Adrenal gland (tissue), 12 donors: ENCODE data around the gene G6PD. TPM values are rescaled to one million over a fixed set of nuclear protein-coding genes. Genes with fewer than 3 reads are reported as not detected.
"Not testable (repeated sequence)": the region's sequence is repeated elsewhere in the genome, so short reads cannot be mapped to it uniquely, and the experiment has no call there.

Experiments used
- DNase-seq, 7 donors: peaks; one replicate each; pipeline ENCODE4 v3.0.0-alpha.2; 2019 to 2020
- H3K27ac ChIP-seq, 5 donors: fragments of 200-600 bp; sonication (generic) in 4 of 5; 1 replicate in 3 of 5; 2 replicates in 2 of 5; pipeline versions ENCODE4 v1.5.1 to v1.8.0; 2016 to 2020; ENCODE audit warnings: mild to moderate bottlenecking in 1 of 5
- H3K27me3 ChIP-seq: fragments of 200-600 bp; 2 replicates; pipeline ENCODE4 v1.8.0; 2021
- H3K36me3 ChIP-seq, 2 donors: fragments of 200-600 bp; replicated peaks in 1 of 2; 1 replicate in 1 of 2; 2 replicates in 1 of 2; pipeline versions ENCODE4 v1.5.1 to v1.8.0; 2018 to 2022
- H3K4me1 ChIP-seq, 2 donors: fragments of 200-600 bp; replicated peaks in 1 of 2; 1 replicate in 1 of 2; 2 replicates in 1 of 2; pipeline versions ENCODE4 v1.5.1 to v1.8.0; 2018 to 2021
- H3K4me3 ChIP-seq, 4 donors: fragments of 200-600 bp; sonication (generic) in 3 of 4; one replicate each; pipeline ENCODE4 v1.5.1; 2016 to 2018
- H3K9me3 ChIP-seq, 3 donors: fragments of 200-600 bp; sonication (generic) in 1 of 3; replicated peaks in 1 of 3; 1 replicate in 2 of 3; 2 replicates in 1 of 3; pipeline versions ENCODE4 v1.5.1 to v1.8.0; 2016 to 2021
- POLR2A ChIP-seq, 2 donors: fragments of 450-650 bp; IDR thresholded peaks; one replicate each; pipeline ENCODE4 v1.6.1; 2017; ENCODE audit warnings: antibody characterized with exemption in 2 of 2, mild to moderate bottlenecking in 2 of 2, moderate library complexity in 1 of 2
- WGBS, 4 donors: extraction: QIAGEN DNeasy Blood & Tissue Kit in 2 of 4; methylation state at CpG; one replicate each; pipeline versions ENCODE4 v1.1.5 to v1.1.7; 2013 to 2017; 5-methylcytosine and 5-hydroxymethylcytosine counted together
- intact Hi-C, 2 donors: fragments of 100-400 bp; cut with DNase I; formaldehyde crosslinking; loops; one replicate each; pipeline versions ENCODE4 v1.14.1 to v1.15.0; 2022 to 2023
- polyA plus RNA-seq, 3 donors: library from polyadenylated mRNA; stranded (reverse); fragments of 200-250 nt in 2 of 3; fragments of 350-450 nt in 1 of 3; fragmentation: Illumina TruSeq in 1 of 3; extraction: RNeasy Lipid Tissue Mini Kit (QIAGEN cat#74804) in 1 of 3; gene quantifications; one replicate each; pipeline ENCODE4 v1.2.3, GENCODE V29; 2013 to 2014
- total RNA-seq, 9 donors: library from RNA; depleted of rRNA in 4 of 9; stranded (reverse); fragments of >200 nt in 4 of 9; fragments of 120-200 nt in 1 of 9; fragmentation: NEBNext Ultra II Directional in 1 of 9; extraction: Animal tissue kit (Norgen Biotek cat#: 25700) in 1 of 9; gene quantifications; one replicate each; pipeline versions ENCODE4 v1.1.0 to v1.2.4, GENCODE V29; 2013 to 2023
- TF ChIP-seq, protein P1 (sequence below), 6 experiments: fragments of 450-650 bp in 4 of 6; fragments of 200-600 bp in 2 of 6; sonication (generic) in 1 of 6; IDR thresholded peaks; 1 replicate in 5 of 6; 2 replicates in 1 of 6; pipeline versions ENCODE4 v1.5.1 to v1.8.0; 2016 to 2021; ENCODE audit warnings: antibody characterized with exemption in 6 of 6, mild to moderate bottlenecking in 2 of 6, moderate library complexity in 1 of 6
- donor health status: healthy with polysubstance abuse.
- donor health status: Bipolar disorder and iron deficiency.
- donor health status: DM: yes; HTN: yes; CAD: no.
- donor health status: DM: no; HTN: no; CAD: no.
- donor health status: DM: no; HTN: no; CAD: no.
- donor health status: DM: yes; HTN: yes; CAD: no.

The G6PD gene
- total and polyA plus RNA-seq, 12 donors, result 22.1 to 124 (median 93.8) TPM

DNA sequence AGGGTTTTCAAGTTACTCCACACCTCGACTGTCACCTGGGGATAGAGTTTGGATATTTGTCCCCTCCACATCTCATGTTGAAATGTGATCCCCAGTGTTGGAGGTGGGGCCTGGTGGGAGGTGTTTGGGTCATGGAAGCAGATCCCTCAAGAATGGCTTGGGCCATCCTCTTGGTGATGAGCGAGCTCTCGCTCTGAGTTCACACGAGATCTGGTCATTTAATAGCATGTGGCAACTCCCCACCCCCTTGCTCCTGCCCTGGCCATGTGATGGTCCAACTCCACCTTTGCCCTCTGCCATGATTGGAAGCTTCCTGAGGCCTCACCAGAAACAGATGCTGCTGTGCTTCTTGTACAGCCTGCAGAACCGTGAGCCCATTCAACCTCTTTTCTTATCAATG lies 46.6 kb upstream of the G6PD start:
- Histone ChIP-seq H3K27me3 (no peaks in the 10 kb centered on the region), H3K36me3 (no peaks in the 10 kb centered on the region), H3K4me3 (no peak overlapping the region), H3K9me3 (no peaks in the 10 kb centered on the region), H3K4me1 (no peaks in the 10 kb centered on the region), H3K27ac (no peak overlapping the region)
- DNase-seq, result peak in 1 of 7 donors; percentile 4
- intact Hi-C loops, result no loop called here
- TF ChIP-seq, protein P1, sequence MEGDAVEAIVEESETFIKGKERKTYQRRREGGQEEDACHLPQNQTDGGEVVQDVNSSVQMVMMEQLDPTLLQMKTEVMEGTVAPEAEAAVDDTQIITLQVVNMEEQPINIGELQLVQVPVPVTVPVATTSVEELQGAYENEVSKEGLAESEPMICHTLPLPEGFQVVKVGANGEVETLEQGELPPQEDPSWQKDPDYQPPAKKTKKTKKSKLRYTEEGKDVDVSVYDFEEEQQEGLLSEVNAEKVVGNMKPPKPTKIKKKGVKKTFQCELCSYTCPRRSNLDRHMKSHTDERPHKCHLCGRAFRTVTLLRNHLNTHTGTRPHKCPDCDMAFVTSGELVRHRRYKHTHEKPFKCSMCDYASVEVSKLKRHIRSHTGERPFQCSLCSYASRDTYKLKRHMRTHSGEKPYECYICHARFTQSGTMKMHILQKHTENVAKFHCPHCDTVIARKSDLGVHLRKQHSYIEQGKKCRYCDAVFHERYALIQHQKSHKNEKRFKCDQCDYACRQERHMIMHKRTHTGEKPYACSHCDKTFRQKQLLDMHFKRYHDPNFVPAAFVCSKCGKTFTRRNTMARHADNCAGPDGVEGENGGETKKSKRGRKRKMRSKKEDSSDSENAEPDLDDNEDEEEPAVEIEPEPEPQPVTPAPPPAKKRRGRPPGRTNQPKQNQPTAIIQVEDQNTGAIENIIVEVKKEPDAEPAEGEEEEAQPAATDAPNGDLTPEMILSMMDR (IDR thresholded peaks at IDR 0.05), result no peak
- no peak for TF ChIP-seq POLR2A (IDR thresholded peaks at IDR 0.05)
- 67 to 91% (median 86%) methylated on average over 2 to 5 of the region's 5 CpGs for WGBS, 4 donors

GRCh38 chrX:154592505-154592904 lies 45.9 kb upstream of the G6PD start:
- TF ChIP-seq, protein P1 (IDR thresholded peaks at IDR 0.05), result no peak
- no peak for TF ChIP-seq POLR2A (IDR thresholded peaks at IDR 0.05)
- H3K27me3 ChIP-seq, result no peaks in the 10 kb centered on the region
- H3K4me3 ChIP-seq, result no peak overlapping the region
- H3K4me1 ChIP-seq, result no peaks in the 10 kb centered on the region
- intact Hi-C loops, result no loop called here
- H3K36me3 ChIP-seq, result no peaks in the 10 kb centered on the region
- peak in 1 of 7 donors; percentile 4 for DNase-seq
- WGBS, 4 donors, result 81 to 90% (median 88%) methylated on average over 5 of the region's 5 CpGs
- no peak overlapping the region for H3K27ac ChIP-seq
- H3K9me3 ChIP-seq, result no peaks in the 10 kb centered on the region

DNA sequence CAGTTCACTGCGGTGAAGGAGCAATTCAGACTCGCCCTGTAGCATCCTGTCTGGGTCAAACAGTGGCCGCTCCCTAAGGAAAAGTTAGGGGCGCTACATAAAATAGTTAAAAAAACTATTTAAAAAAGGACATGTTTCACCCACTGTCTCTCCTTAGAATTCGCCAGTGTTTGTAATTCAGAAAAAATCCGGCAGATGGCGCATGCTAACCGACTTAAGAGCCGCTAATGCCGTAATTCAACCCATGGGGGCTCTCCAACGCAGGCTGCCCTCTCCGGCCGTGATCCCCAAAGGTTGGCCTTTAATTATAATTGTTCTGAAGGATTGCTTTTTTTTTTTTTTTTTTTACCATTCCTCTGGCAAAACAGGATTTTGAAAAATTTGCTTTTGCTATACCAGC lies 43.8 kb upstream of the G6PD start:
- intact Hi-C loops, H3K27me3 ChIP-seq, H3K27ac ChIP-seq, H3K4me1 ChIP-seq, H3K36me3 ChIP-seq, H3K9me3 ChIP-seq, H3K4me3 ChIP-seq, DNase-seq: not testable (repeated sequence)
- 22 to 43% methylated on average over 3 of the region's 13 CpGs; no CpG with 5 or more reads in 2 of the 4 donors for WGBS, 4 donors

- H3K27me3 ChIP-seq, intact Hi-C loops, DNase-seq, H3K4me3 ChIP-seq, H3K9me3 ChIP-seq, H3K27ac ChIP-seq, H3K4me1 ChIP-seq, H3K36me3 ChIP-seq: not testable (repeated sequence)
- no CpG with 5 or more reads among the region's 39 CpGs for WGBS, 4 donors
Observed at GRCh38 chrX:154584585-154585183, 38.0 kb upstream of the G6PD start, which contains the start of gene CTAG1A. Gene CTAG1A, plus strand, starts transcription at chrX:154585133. Its CDS starts 74 bp downstream, at chrX:154585207.

DNA sequence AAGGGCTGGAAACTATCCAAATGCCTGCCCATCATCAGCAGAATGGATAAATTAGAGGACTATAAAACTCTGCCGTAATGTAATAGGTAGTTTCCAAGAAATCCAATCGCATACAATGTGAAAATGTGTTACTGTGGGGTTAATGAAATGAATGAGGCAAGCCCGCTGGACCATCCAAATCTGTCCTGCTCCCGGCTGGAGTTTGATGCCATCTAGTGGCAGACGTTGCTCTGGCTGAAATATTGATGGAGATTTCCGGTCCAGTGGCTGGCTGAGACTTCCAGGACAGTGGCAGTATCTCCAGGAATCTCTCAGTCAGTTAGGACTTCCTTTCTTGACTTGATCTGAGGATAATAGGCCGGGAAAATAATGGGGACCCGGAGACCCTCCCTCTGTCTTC lies 36.3 kb upstream of the G6PD start:
- DNase-seq, intact Hi-C loops, H3K4me1 ChIP-seq, H3K27me3 ChIP-seq, H3K4me3 ChIP-seq, H3K9me3 ChIP-seq, H3K36me3 ChIP-seq, H3K27ac ChIP-seq: not testable (repeated sequence)
- no CpG with 5 or more reads among the region's 8 CpGs for WGBS, 4 donors

DNA sequence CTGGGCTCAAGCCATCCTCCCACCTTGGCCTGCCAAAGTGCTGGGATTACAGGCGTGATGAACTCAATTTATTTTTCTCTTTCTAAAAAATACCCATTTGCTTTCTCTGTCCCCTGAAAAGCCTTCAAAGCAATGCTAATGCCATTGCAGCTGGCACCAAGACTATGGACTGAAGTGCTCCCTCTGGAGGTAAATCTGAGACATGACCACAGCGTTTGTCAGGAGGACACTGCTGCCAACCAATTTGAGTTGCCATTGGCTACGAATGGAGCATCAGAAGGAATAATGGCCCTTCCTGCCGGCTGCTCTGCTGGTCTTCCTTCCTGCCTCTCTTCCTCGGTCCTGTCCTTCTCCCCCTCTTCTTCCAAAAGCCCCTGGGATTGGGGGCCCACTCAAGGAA lies 28.4 kb upstream of the G6PD start:
- H3K9me3 ChIP-seq, intact Hi-C loops: not testable (repeated sequence)
- no CpG with 5 or more reads among the region's 5 CpGs for WGBS, 4 donors

GRCh38 chrX:154573061-154573460 lies 26.4 kb upstream of the G6PD start:
- H3K27ac ChIP-seq, intact Hi-C loops, H3K4me1 ChIP-seq, H3K27me3 ChIP-seq, H3K4me3 ChIP-seq, H3K36me3 ChIP-seq, DNase-seq, H3K9me3 ChIP-seq: not testable (repeated sequence)
- WGBS, 4 donors, result no CpG with 5 or more reads among the region's 10 CpGs

More for the DNA sequence above, 28.4 kb upstream of the G6PD start:
- not testable (repeated sequence) for H3K27ac ChIP-seq, H3K27me3 ChIP-seq, H3K4me1 ChIP-seq, DNase-seq, H3K4me3 ChIP-seq, H3K36me3 ChIP-seq

- H3K27me3 ChIP-seq, H3K27ac ChIP-seq, H3K4me3 ChIP-seq, intact Hi-C loops, H3K36me3 ChIP-seq, DNase-seq, H3K9me3 ChIP-seq, H3K4me1 ChIP-seq: not testable (repeated sequence)
- no CpG with 5 or more reads among the region's 11 CpGs for WGBS, 4 donors
Observed at GRCh38 chrX:154570361-154570760, 23.7 kb upstream of the G6PD start.

GRCh38 chrX:154562295-154562694 lies 15.6 kb upstream of the G6PD start:
- H3K36me3 ChIP-seq, H3K4me3 ChIP-seq, intact Hi-C loops, H3K27me3 ChIP-seq, H3K27ac ChIP-seq, DNase-seq, H3K9me3 ChIP-seq, H3K4me1 ChIP-seq: not testable (repeated sequence)
- WGBS, 4 donors, result no CpG with 5 or more reads among the region's 10 CpGs
